HG03565 (cell line): ENCODE results near the gene AKAP6.

Experiments used
- ATAC-seq: cut with Tn5 transposase; IDR thresholded peaks from one replicate; pipeline ENCODE4 v1.9.1; 2021; ENCODE audit warnings: mild to moderate bottlenecking, moderate library complexity; ENCODE audit not compliant: unreplicated experiment

AKAP6 gene

GRCh38 chr14:32331206-32331605 lies 2.1 kb downstream of the AKAP6 start:
- no peak for ATAC-seq

GRCh38 chr14:32332415-32333316 lies 3.6 kb downstream of the AKAP6 start:
- ATAC-seq = peak; percentile 51

- no peak for ATAC-seq
These were observed 7.6 kb downstream of the AKAP6 start for GRCh38 chr14:32336702-32337101.

- no peak for ATAC-seq
These were observed 8.7 kb downstream of the AKAP6 start for GRCh38 chr14:32337759-32338158.

- ATAC-seq = no peak
These were observed 10.1 kb downstream of the AKAP6 start for GRCh38 chr14:32339188-32339587.

GRCh38 chr14:32341947-32342846 lies 13.1 kb downstream of the AKAP6 start:
- ATAC-seq = no peak

- no peak for ATAC-seq
These were observed 13.7 kb downstream of the AKAP6 start for GRCh38 chr14:32342847-32343194.

GRCh38 chr14:32343926-32344430 lies 14.9 kb downstream of the AKAP6 start:
- ATAC-seq = no peak

- ATAC-seq = no peak
These were observed 16.3 kb downstream of the AKAP6 start for GRCh38 chr14:32345311-32345791.

GRCh38 chr14:32349322-32349721 lies 20.2 kb downstream of the AKAP6 start:
- no peak for ATAC-seq

- peak; percentile 100 for ATAC-seq
These were observed 20.9 kb downstream of the AKAP6 start for GRCh38 chr14:32350020-32350419.

- ATAC-seq = no peak
These were observed 23.5 kb downstream of the AKAP6 start for GRCh38 chr14:32352631-32353030.

- ATAC-seq = no peak
These were observed 25.6 kb downstream of the AKAP6 start for GRCh38 chr14:32354716-32355115.

- ATAC-seq = no peak
These were observed 29.7 kb downstream of the AKAP6 start for GRCh38 chr14:32358781-32359180.

- ATAC-seq = no peak
These were observed 32.6 kb downstream of the AKAP6 start for GRCh38 chr14:32361674-32362073.

- no peak for ATAC-seq
These were observed 34.7 kb downstream of the AKAP6 start for GRCh38 chr14:32363761-32364160.

GRCh38 chr14:32364941-32365340 lies 35.8 kb downstream of the AKAP6 start:
- no peak for ATAC-seq

GRCh38 chr14:32366256-32366879 lies 37.3 kb downstream of the AKAP6 start:
- ATAC-seq = no peak

- ATAC-seq = no peak
These were observed 37.9 kb downstream of the AKAP6 start for GRCh38 chr14:32366986-32367385.

- no peak for ATAC-seq
These were observed 38.4 kb downstream of the AKAP6 start for GRCh38 chr14:32367516-32367915.

- ATAC-seq = no peak
These were observed 39.0 kb downstream of the AKAP6 start for GRCh38 chr14:32368107-32368506.
